ENCODE data around the gene APCDD1. TPM values are rescaled to one million over a fixed set of nuclear protein-coding genes. Genes with fewer than 3 reads are reported as not detected.

APCDD1 gene
- total and polyA plus RNA-seq, 2 experiments from 2014 or later, result 0.31 to 1.0 TPM

- TF ChIP-seq, protein P1, sequence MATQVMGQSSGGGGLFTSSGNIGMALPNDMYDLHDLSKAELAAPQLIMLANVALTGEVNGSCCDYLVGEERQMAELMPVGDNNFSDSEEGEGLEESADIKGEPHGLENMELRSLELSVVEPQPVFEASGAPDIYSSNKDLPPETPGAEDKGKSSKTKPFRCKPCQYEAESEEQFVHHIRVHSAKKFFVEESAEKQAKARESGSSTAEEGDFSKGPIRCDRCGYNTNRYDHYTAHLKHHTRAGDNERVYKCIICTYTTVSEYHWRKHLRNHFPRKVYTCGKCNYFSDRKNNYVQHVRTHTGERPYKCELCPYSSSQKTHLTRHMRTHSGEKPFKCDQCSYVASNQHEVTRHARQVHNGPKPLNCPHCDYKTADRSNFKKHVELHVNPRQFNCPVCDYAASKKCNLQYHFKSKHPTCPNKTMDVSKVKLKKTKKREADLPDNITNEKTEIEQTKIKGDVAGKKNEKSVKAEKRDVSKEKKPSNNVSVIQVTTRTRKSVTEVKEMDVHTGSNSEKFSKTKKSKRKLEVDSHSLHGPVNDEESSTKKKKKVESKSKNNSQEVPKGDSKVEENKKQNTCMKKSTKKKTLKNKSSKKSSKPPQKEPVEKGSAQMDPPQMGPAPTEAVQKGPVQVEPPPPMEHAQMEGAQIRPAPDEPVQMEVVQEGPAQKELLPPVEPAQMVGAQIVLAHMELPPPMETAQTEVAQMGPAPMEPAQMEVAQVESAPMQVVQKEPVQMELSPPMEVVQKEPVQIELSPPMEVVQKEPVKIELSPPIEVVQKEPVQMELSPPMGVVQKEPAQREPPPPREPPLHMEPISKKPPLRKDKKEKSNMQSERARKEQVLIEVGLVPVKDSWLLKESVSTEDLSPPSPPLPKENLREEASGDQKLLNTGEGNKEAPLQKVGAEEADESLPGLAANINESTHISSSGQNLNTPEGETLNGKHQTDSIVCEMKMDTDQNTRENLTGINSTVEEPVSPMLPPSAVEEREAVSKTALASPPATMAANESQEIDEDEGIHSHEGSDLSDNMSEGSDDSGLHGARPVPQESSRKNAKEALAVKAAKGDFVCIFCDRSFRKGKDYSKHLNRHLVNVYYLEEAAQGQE (IDR thresholded peaks at IDR 0.05; ENCODE audit: unreplicated experiment), result no peak
- TF ChIP-seq ETS1 (IDR thresholded peaks at IDR 0.05) (no peak), EZH2 (IDR thresholded peaks at IDR 0.05; ENCODE audit: low read depth, unreplicated experiment) (no peak), CREB1 (CRISPR knock-in tag; IDR thresholded peaks at IDR 0.05; ENCODE audit: low read depth) (no peak), CTCF (conservative IDR thresholded peaks at IDR 0.05; ENCODE audit: low read depth in 2 of 2) (no peak), JUNB (IDR thresholded peaks at IDR 0.05; ENCODE audit: unreplicated experiment) (no peak), NANOG (IDR thresholded peaks at IDR 0.05; ENCODE audit: borderline replicate concordance) (no peak), ZNF114 (CRISPR knock-in tag; IDR thresholded peaks at IDR 0.05) (no peak)
Measured at GRCh38 chr18:10460414-10461018, 6.1 kb downstream of the APCDD1 start (continued).

- H3K4me3 Mint-ChIP-seq, result no peak overlapping the region
- TF ChIP-seq, protein P2, sequence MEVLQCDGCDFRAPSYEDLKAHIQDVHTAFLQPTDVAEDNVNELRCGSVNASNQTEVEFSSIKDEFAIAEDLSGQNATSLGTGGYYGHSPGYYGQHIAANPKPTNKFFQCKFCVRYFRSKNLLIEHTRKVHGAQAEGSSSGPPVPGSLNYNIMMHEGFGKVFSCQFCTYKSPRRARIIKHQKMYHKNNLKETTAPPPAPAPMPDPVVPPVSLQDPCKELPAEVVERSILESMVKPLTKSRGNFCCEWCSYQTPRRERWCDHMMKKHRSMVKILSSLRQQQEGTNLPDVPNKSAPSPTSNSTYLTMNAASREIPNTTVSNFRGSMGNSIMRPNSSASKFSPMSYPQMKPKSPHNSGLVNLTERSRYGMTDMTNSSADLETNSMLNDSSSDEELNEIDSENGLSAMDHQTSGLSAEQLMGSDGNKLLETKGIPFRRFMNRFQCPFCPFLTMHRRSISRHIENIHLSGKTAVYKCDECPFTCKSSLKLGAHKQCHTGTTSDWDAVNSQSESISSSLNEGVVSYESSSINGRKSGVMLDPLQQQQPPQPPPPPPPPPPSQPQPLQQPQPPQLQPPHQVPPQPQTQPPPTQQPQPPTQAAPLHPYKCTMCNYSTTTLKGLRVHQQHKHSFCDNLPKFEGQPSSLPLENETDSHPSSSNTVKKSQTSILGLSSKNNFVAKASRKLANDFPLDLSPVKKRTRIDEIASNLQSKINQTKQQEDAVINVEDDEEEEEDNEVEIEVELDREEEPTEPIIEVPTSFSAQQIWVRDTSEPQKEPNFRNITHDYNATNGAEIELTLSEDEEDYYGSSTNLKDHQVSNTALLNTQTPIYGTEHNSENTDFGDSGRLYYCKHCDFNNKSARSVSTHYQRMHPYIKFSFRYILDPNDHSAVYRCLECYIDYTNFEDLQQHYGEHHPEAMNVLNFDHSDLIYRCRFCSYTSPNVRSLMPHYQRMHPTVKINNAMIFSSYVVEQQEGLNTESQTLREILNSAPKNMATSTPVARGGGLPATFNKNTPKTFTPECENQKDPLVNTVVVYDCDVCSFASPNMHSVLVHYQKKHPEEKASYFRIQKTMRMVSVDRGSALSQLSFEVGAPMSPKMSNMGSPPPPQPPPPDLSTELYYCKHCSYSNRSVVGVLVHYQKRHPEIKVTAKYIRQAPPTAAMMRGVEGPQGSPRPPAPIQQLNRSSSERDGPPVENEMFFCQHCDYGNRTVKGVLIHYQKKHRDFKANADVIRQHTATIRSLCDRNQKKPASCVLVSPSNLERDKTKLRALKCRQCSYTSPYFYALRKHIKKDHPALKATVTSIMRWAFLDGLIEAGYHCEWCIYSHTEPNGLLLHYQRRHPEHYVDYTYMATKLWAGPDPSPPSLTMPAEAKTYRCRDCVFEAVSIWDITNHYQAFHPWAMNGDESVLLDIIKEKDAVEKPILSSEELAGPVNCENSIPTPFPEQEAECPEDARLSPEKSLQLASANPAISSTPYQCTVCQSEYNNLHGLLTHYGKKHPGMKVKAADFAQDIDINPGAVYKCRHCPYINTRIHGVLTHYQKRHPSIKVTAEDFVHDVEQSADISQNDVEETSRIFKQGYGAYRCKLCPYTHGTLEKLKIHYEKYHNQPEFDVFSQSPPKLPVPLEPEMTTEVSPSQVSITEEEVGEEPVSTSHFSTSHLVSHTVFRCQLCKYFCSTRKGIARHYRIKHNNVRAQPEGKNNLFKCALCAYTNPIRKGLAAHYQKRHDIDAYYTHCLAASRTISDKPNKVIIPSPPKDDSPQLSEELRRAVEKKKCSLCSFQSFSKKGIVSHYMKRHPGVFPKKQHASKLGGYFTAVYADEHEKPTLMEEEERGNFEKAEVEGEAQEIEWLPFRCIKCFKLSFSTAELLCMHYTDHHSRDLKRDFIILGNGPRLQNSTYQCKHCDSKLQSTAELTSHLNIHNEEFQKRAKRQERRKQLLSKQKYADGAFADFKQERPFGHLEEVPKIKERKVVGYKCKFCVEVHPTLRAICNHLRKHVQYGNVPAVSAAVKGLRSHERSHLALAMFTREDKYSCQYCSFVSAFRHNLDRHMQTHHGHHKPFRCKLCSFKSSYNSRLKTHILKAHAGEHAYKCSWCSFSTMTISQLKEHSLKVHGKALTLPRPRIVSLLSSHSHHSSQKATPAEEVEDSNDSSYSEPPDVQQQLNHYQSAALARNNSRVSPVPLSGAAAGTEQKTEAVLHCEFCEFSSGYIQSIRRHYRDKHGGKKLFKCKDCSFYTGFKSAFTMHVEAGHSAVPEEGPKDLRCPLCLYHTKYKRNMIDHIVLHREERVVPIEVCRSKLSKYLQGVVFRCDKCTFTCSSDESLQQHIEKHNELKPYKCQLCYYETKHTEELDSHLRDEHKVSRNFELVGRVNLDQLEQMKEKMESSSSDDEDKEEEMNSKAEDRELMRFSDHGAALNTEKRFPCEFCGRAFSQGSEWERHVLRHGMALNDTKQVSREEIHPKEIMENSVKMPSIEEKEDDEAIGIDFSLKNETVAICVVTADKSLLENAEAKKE (CRISPR knock-in tag; IDR thresholded peaks at IDR 0.05), result no peak
- no peak for TF ChIP-seq EZH2phosphoT487 (IDR thresholded peaks at IDR 0.05; ENCODE audit: unreplicated experiment)
Measured at GRCh38 chr18:10461989-10462388, 7.6 kb downstream of the APCDD1 start.

More at GRCh38 chr18:10461989-10462388, 7.6 kb downstream of the APCDD1 start:
- H3K4me3 ChIP-seq, result no peak overlapping the region
- DNase-seq (ENCODE audit: low spot score), result no peak
- no peaks in the 10 kb centered on the region for H3K4me1 ChIP-seq (ENCODE audit: insufficient read depth)
- Mint-ChIP-seq H3K27me3 (ENCODE audit: insufficient read depth, low read depth, poor library complexity) (peaks cover 3% of the 10 kb centered on the region), H3K4me1 (peaks cover 17% of the 10 kb centered on the region), H3K27ac (no peak overlapping the region), H3K9me3 (no peaks in the 10 kb centered on the region), H3K36me3 (ENCODE audit: low read depth) (no peaks in the 10 kb centered on the region)
- no peaks in the 10 kb centered on the region for H3F3A ChIP-seq (replicated peaks; ENCODE audit: low read depth)
- H4K20me1 ChIP-seq (replicated peaks; ENCODE audit: insufficient read depth), result no peaks in the 10 kb centered on the region; the same call in 1 of the 2 replicates
- no peaks in the 10 kb centered on the region for H3K36me3 ChIP-seq (ENCODE audit: insufficient read depth)
- H2AFZ ChIP-seq, result no peak overlapping the region
- H3K27me3 ChIP-seq (ENCODE audit: insufficient read depth), result peaks cover 16% of the 10 kb centered on the region
- H3K9me2 ChIP-seq (ENCODE audit: insufficient read depth), result no peaks in the 10 kb centered on the region
- no peak overlapping the region for H3K27ac ChIP-seq (ENCODE audit: low read depth)
- ATAC-seq, result no peak
- no peaks in the 10 kb centered on the region for H3K79me2 ChIP-seq (replicated peaks; ENCODE audit: insufficient read depth)
- no peak overlapping the region for H3K4me2 ChIP-seq

All from GM23338 (cell line).